ENCODE results near the gene SNTG2. TPM values are rescaled to one million over a fixed set of nuclear protein-coding genes. Genes with fewer than 3 reads are reported as not detected.

SNTG2 gene
- total RNA-seq, 1 donor from 2014 or later = 1.9 TPM

DNA sequence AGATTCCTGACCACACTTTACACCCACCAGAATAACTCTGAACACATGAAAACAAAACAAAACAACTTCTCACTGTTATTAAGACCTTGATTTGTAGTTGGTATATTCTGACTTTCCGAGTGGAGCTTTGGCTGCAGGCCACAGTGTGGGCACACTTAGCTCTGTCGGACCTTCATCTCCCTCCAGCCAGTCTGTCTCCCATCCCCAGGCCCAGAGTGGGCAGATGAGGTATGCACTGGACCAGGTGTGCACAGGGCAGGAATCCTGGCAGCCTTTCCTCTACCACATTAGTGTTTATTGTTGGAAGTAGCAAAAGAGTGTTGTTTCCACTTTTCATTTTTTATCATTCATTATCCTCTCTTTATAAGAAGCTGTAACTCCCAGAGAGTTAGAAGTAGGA is 243.2 kb downstream of the SNTG2 start:
- H3K4me3 Mint-ChIP-seq (ENCODE audit: unreplicated experiment) = no peak overlapping the region
- Histone ChIP-seq H3K4me2 (ENCODE audit: low read length) (no peak overlapping the region), H3K27ac (ENCODE audit: low read depth, low read length) (no peak overlapping the region), H3K36me3 (ENCODE audit: insufficient read depth, low read length) (no peaks in the 10 kb centered on the region), H2AFZ (ENCODE audit: low read depth, low read length) (no peak overlapping the region), H4K20me1 (ENCODE audit: insufficient read depth, low read length) (no peaks in the 10 kb centered on the region), H3K9me3 (ENCODE audit: insufficient read depth, low read depth, low read length) (no peaks in the 10 kb centered on the region), H3K4me1 (ENCODE audit: insufficient read depth, low read length) (no peaks in the 10 kb centered on the region), H3K79me2 (ENCODE audit: insufficient read depth, low read length) (no peaks in the 10 kb centered on the region), H3K9ac (ENCODE audit: low read length) (no peak overlapping the region), H3K4me3 (ENCODE audit: insufficient read depth, low read depth, low read length) (no peak overlapping the region), H3K27me3 (ENCODE audit: insufficient read depth, low read length) (no peaks in the 10 kb centered on the region)
- H3K4me1 Mint-ChIP-seq (ENCODE audit: low read depth, unreplicated experiment) = no peaks in the 10 kb centered on the region
- H3K27me3 Mint-ChIP-seq (ENCODE audit: low read depth, unreplicated experiment) = no peaks in the 10 kb centered on the region
- no peaks in the 10 kb centered on the region for H3K36me3 Mint-ChIP-seq (ENCODE audit: low read depth, unreplicated experiment)
- TF ChIP-seq CTCF (IDR thresholded peaks at IDR 0.05; ENCODE audit: insufficient read depth, low read depth, low read length) (no peak), EZH2 (IDR thresholded peaks at IDR 0.05; ENCODE audit: insufficient read depth, low read length) (no peak)
- H3K9me3 Mint-ChIP-seq (ENCODE audit: unreplicated experiment) = peaks cover 8% of the 10 kb centered on the region
- FAIRE-seq (no peak), DNase-seq (ENCODE audit: low read depth) (no peak)
- no peak overlapping the region for H3K27ac Mint-ChIP-seq (ENCODE audit: unreplicated experiment)

DNA sequence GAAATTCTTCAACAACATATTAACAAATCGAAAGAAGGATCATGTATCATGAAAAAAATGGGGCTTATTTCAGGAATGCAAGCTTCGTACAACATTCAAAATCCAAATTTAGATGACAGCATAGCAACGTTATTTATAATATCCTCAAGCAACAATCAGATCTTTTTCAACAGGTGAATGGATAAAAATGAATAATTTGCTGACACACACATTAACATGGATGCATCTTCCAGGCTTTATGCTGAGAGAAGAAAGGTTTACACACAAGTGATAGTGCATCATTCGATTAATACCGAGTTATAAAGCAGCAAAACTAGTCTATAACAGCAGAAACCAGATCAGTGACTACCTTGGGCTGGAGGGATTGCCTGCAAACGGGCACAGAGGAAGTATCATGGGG is 253.1 kb downstream of the SNTG2 start:
- TF ChIP-seq EZH2 (IDR thresholded peaks at IDR 0.05; ENCODE audit: insufficient read depth, low read length) = no peak
- TF ChIP-seq CTCF (IDR thresholded peaks at IDR 0.05; ENCODE audit: insufficient read depth, low read depth, low read length) = no peak
- no peaks in the 10 kb centered on the region for H3K4me1 ChIP-seq (ENCODE audit: insufficient read depth, low read length)
- DNase-seq (ENCODE audit: low read depth) (no peak), FAIRE-seq (no peak)
- H3K9me3 Mint-ChIP-seq (ENCODE audit: unreplicated experiment) = no peaks in the 10 kb centered on the region
- peaks cover 3% of the 10 kb centered on the region for H3K27me3 Mint-ChIP-seq (ENCODE audit: low read depth, unreplicated experiment)
- H3K36me3 Mint-ChIP-seq (ENCODE audit: low read depth, unreplicated experiment) = no peaks in the 10 kb centered on the region
- H3K27ac ChIP-seq (ENCODE audit: low read depth, low read length) = no peak overlapping the region
- no peaks in the 10 kb centered on the region for H3K4me1 Mint-ChIP-seq (ENCODE audit: low read depth, unreplicated experiment)
- H3K4me2 ChIP-seq (ENCODE audit: low read length) = no peak overlapping the region
- no peaks in the 10 kb centered on the region for H3K9me3 ChIP-seq (ENCODE audit: insufficient read depth, low read depth, low read length)
- H3K4me3 ChIP-seq (ENCODE audit: insufficient read depth, low read depth, low read length) = no peak overlapping the region
- H3K36me3 ChIP-seq (ENCODE audit: insufficient read depth, low read length) = no peaks in the 10 kb centered on the region
- no peak overlapping the region for H3K4me3 Mint-ChIP-seq (ENCODE audit: unreplicated experiment)
- no peak overlapping the region for H2AFZ ChIP-seq (ENCODE audit: low read depth, low read length)
- no peaks in the 10 kb centered on the region for H3K27me3 ChIP-seq (ENCODE audit: insufficient read depth, low read length)
- H3K79me2 ChIP-seq (ENCODE audit: insufficient read depth, low read length) = no peaks in the 10 kb centered on the region
- H4K20me1 ChIP-seq (ENCODE audit: insufficient read depth, low read length) = no peaks in the 10 kb centered on the region
- H3K27ac Mint-ChIP-seq (ENCODE audit: unreplicated experiment) = no peak overlapping the region
- no peak overlapping the region for H3K9ac ChIP-seq (ENCODE audit: low read length)

DNA sequence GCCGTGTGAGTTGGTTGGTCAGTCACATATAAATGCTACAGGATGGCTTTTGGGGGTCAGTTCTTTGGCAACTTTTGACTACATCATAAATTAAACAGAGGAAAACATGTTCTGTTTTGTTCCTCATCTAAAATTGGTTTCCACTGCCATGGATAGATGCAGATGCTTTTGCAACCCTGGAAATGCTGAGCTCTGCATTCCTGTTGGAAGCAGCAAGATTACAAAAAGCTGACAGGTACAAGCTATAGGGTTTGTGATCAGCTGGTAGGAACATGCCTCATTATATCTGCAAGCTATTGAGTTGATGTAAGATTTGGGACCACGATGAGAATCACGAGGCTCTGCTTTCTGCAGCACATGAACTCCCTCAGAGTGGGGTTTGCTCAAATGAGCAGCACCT is 255.2 kb downstream of the SNTG2 start:
- no peak overlapping the region for H3K4me3 ChIP-seq (ENCODE audit: insufficient read depth, low read depth, low read length)
- H3K9me3 ChIP-seq (ENCODE audit: insufficient read depth, low read depth, low read length) = no peaks in the 10 kb centered on the region
- no peaks in the 10 kb centered on the region for H3K27me3 ChIP-seq (ENCODE audit: insufficient read depth, low read length)
- no peak overlapping the region for H3K4me2 ChIP-seq (ENCODE audit: low read length)
- no peaks in the 10 kb centered on the region for H4K20me1 ChIP-seq (ENCODE audit: insufficient read depth, low read length)
- H3K27ac ChIP-seq (ENCODE audit: low read depth, low read length) = no peak overlapping the region
- no peaks in the 10 kb centered on the region for H3K36me3 ChIP-seq (ENCODE audit: insufficient read depth, low read length)
- FAIRE-seq (no peak), DNase-seq (ENCODE audit: low read depth) (no peak)
- no peak for TF ChIP-seq CTCF (IDR thresholded peaks at IDR 0.05; ENCODE audit: insufficient read depth, low read depth, low read length)
- TF ChIP-seq EZH2 (IDR thresholded peaks at IDR 0.05; ENCODE audit: insufficient read depth, low read length) = no peak
- Mint-ChIP-seq H3K9me3 (ENCODE audit: unreplicated experiment) (no peaks in the 10 kb centered on the region), H3K27ac (ENCODE audit: unreplicated experiment) (no peak overlapping the region), H3K27me3 (ENCODE audit: low read depth, unreplicated experiment) (peaks cover 3% of the 10 kb centered on the region), H3K4me1 (ENCODE audit: low read depth, unreplicated experiment) (no peaks in the 10 kb centered on the region), H3K36me3 (ENCODE audit: low read depth, unreplicated experiment) (no peaks in the 10 kb centered on the region), H3K4me3 (ENCODE audit: unreplicated experiment) (no peak overlapping the region)
- H3K4me1 ChIP-seq (ENCODE audit: insufficient read depth, low read length) = no peaks in the 10 kb centered on the region
- no peak overlapping the region for H3K9ac ChIP-seq (ENCODE audit: low read length)
- no peaks in the 10 kb centered on the region for H3K79me2 ChIP-seq (ENCODE audit: insufficient read depth, low read length)
- no peak overlapping the region for H2AFZ ChIP-seq (ENCODE audit: low read depth, low read length)
